NCI-H82 treated with DMSO at 0.1 percent for 48 hours (cell line): ENCODE data around the gene EEF1AKMT1.
"Not testable (repeated sequence)": the region's sequence is repeated elsewhere in the genome, so short reads cannot be mapped to it uniquely, and the experiment has no call there.

Experiments
- DNase-seq: peaks from one replicate; lab custom pipeline; 2025; ENCODE audit not compliant: unreplicated experiment; lab: John Stamatoyannopoulos, UW

The EEF1AKMT1 gene

GRCh38 chr13:20701461-20701860 is 72.3 kb downstream of the EEF1AKMT1 start:
- peak; percentile 86 for DNase-seq

- DNase-seq = no peak
Measured at GRCh38 chr13:20700288-20700687, 73.5 kb downstream of the EEF1AKMT1 start.

- DNase-seq = no peak
Measured at GRCh38 chr13:20699715-20700114, 74.0 kb downstream of the EEF1AKMT1 start.

- no peak for DNase-seq
Measured at GRCh38 chr13:20696073-20696472, 77.7 kb downstream of the EEF1AKMT1 start.

- DNase-seq = no peak
Measured at GRCh38 chr13:20691616-20692015, 82.1 kb downstream of the EEF1AKMT1 start.

- DNase-seq = no peak
Measured at GRCh38 chr13:20689291-20689690, 84.5 kb downstream of the EEF1AKMT1 start.

- DNase-seq = no peak
Measured at GRCh38 chr13:20686863-20687579, 86.7 kb downstream of the EEF1AKMT1 start.

GRCh38 chr13:20686167-20686566 is 87.6 kb downstream of the EEF1AKMT1 start:
- DNase-seq = no peak

GRCh38 chr13:20685092-20685491 is 88.7 kb downstream of the EEF1AKMT1 start:
- DNase-seq = no peak

GRCh38 chr13:20684546-20684945 is 89.2 kb downstream of the EEF1AKMT1 start:
- DNase-seq = no peak

- DNase-seq = no peak
Measured at GRCh38 chr13:20684041-20684440, 89.7 kb downstream of the EEF1AKMT1 start.

GRCh38 chr13:20682061-20682460 is 91.7 kb downstream of the EEF1AKMT1 start:
- no peak for DNase-seq

GRCh38 chr13:20681481-20681880 is 92.3 kb downstream of the EEF1AKMT1 start:
- DNase-seq = not testable (repeated sequence)

GRCh38 chr13:20680416-20681080 is 93.2 kb downstream of the EEF1AKMT1 start:
- no peak for DNase-seq

GRCh38 chr13:20679879-20680278 is 93.9 kb downstream of the EEF1AKMT1 start:
- no peak for DNase-seq
